Activated T-cell treated with anti-CD3 and anti-CD28 coated beads for 48 hours (primary cell): ENCODE data around the gene DNER.

Source experiments
- DNase-seq: peaks from one replicate; pipeline ENCODE4 v3.0.0-alpha.2; 2020; ENCODE audit warnings: low read depth

DNER gene

DNA sequence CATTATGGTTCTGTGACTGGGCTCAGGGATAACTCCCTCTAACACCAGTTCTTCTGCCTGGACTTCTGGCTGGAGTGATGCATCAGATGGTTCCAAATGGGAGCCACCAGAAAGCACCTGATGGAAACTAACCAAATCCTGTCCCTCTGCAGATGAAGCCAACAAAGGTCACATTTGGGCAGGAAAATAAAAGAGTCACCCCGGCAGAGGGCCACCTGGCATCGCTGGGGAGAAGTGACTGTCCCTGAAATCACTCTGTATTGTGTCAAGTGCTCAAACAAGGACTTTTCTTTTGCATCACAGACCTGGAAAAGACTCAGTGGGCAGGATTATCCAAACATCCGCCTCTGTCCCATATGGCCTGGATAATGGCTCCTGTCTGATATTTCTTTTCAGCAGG, 47.5 kb downstream of the DNER start:
- DNase-seq, result no peak

GRCh38 chr2:229665158-229665557, 49.2 kb downstream of the DNER start:
- no peak for DNase-seq

DNA sequence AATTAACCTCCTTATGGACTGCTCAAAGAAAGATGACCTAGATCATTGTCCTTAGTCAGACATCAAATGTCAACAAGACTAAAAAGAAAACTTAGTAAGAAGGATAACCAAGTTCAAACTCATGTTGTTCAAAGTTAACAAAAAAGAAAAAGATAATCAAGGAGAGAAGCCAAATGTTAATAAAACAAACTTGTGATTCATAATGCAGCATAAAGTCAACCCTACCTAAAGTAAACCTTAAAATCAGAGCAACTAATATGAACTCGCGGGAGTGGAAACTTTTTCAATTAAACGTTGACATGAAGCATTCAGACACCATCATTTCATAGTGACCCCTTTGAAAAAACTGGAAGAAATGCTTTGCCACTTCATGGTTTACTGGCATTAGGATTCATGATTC, 52.9 kb downstream of the DNER start:
- no peak for DNase-seq

DNA sequence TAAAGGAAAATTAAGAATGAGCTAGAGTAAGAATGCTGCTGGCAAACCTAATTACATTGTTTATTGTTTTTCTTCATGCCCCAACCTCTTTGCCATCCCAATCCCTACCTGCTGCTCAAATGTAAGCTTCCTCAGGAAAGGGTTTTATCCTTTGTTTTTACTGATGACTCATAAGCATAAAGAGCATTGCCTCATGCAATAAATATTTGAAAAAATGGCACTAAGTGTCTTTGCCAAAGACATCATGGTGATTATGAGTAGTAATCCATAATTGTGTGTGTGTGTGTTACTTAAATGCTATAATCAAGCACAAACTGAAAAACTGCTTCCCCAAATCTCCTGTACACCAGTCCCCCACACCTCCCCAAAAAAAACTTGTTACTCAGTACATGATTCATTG, 53.4 kb downstream of the DNER start:
- no peak for DNase-seq

DNA sequence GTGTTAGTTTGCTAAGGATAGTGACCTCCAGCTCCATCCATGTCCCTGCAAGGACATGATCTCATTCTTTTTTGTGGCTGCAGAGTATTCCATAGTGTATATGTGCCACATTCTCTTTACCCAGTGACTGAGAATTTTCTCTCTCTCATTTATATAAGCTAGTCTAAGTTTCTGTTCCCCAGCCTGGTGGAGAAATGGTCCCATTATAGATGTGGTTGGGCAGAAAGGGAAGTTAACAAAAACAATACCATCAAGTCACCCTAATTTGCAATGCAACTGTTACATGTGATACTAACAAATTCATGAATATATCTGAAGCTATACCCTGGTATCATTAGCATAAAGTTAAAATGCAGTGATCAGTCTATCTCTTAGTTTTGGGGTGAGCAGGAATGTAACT, 54.0 kb downstream of the DNER start:
- no peak for DNase-seq

GRCh38 chr2:229658004-229658403, 56.4 kb downstream of the DNER start:
- DNase-seq, result no peak

GRCh38 chr2:229654437-229654836, 59.9 kb downstream of the DNER start:
- DNase-seq, result no peak

DNA sequence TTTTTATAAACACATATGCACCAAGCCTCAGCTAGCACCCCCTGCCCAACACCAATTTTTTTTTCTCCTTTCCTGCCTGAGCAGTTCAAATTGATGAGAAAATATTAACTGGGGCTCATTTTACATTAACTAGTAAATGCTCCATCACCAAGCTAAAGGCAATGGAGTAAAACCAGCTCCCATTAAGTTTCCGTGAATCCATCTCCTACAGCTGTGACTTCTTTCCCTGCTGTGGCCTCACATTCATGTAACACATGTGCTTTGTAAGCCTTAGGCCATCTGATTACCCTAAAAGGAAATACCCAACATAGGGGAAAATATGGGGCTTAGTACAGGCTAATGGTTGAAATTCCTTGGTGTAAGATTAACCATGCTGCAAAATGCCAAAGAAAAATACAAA, 60.8 kb downstream of the DNER start:
- DNase-seq, result no peak

- DNase-seq, result no peak
Measured at GRCh38 chr2:229652796-229653195, 61.6 kb downstream of the DNER start.

- no peak for DNase-seq
Measured at GRCh38 chr2:229650901-229651300, 63.5 kb downstream of the DNER start.

DNA sequence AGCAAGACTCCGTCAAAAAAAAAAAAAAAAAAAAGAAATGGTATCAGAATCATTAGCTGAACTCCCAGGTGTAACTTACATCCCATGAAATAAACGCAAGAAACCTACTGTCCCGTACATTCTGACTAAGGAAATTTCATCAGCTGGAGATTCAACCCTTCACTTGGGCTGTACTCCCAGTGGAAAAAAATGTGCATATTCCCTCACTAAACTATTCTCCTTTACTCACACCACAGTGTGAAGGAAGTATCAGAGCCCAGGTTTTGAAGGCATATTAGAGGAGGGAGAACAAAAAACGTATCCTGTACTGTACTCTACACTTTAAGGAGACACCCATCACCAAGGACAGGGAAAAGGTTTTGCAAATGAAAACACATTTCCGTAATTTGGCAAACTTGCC, 64.3 kb downstream of the DNER start:
- DNase-seq, result no peak

DNA sequence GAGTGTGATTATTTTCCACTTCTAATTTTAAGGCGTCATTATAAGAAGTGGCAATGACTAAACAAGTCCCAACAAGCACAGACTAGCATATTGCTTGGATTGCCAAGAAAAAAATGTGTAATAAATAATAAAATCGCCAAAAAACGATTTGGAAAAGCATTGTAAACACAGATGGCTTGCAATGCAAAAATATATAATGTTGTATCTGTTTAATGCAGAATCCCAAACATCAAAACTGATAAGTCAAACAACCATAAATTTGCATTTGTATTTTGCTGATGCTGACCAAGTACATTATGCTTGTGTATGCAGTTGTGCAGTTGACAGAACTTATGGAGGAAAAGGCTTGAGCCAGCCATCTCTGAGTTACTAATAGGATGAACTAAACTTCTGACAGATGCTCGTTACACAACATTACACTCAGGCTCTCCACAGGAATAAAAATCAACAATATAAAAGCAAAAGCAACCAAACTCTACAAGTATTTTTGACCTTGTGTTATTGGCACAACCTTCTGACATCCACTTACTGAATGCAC, 68.1 kb downstream of the DNER start:
- DNase-seq, result no peak

GRCh38 chr2:229642371-229642770, 72.0 kb downstream of the DNER start:
- DNase-seq, result no peak

- DNase-seq, result no peak
Measured at GRCh38 chr2:229641676-229642075, 72.7 kb downstream of the DNER start.

DNA sequence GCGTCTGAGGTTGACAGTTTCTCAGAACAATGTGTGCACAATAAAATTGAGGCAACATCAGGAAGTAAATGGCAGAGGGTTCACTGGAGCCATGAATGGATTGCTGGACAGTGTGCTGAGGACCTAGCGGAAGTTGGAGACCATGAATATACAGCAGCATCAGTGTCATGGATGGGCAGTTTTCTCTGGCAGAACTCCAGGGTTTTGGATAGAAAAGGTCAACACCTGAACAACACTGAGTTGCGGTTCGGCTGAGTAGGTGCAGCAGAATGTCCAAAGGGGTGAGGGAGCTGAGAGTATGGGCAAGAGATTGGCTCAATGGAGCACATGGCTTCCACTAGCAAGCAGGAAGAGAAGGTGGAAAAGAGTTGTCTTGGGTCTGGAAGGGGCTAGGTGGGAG, 73.7 kb downstream of the DNER start:
- DNase-seq, result no peak

- no peak for DNase-seq
Measured at GRCh38 chr2:229636571-229636970, 77.8 kb downstream of the DNER start.

DNA sequence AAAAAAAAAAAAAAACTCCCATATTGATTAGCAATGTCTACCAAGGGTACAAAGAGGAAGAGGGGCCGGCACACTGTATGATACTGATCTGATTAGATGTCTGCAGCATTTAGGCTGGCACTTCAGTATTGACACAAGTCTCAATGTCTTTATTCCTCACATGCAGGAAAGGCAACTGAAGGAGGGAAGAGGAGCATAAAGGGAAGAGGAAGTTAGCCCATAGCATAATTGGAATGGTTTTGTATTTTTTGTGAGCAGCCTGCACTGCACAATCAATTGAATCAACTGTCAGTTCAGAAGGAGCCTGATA, 79.0 kb downstream of the DNER start:
- DNase-seq, result no peak

DNA sequence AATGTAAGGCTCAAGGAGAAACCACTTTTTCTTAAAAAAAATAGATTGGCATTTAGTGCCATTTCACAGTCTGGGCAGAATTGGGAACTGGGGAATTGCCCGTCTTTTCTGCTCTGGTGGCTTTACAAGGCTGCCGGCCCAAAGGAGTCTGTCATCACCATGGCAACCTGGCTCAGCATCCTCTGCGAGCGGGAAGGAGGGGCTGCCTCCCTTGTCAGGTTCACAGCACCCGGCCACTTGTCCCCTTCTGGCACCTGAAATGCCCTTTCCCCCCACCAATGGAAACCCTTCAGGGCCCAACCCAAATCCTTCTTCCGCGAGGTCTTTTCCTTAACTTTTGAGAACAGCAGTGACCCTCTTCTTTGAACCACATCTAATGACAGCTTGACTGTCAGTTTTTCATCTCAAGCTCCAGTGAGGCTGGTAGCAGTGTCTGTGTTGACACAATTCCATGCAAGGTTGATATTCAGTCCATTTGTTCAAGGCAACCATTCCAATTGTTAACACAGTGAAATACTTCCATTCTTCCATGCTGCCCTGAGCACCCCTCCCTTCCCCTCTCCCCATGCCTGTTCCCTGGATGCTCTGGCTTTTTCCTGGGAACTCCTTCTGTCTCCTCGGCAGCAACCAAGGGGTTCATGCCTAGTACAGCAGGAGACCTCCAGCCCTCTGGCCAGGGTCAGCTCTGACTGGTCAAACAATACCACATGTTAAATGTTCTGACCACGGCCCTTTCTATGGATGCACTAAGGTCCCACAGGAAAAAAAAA, 79.6 kb downstream of the DNER start:
- no peak for DNase-seq

DNA sequence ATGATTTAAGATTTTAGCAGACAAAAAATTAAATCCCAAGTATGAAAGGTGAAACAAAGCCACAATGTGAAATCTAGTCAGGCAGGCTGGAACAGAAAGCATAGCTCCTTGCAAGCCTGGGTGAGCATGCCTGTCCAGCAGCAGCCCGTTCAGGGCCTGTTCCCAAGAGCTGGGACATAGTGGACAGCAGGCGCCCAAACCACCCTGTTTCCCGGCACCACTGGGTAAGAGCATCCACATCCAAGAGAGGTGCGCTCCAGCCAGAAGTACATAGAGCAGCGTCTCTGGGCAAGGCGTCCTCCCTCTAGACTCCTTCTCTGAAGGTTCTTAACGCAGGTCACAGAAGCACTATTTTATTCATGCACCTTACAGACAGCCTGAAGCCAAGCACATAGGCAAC, 80.8 kb downstream of the DNER start:
- no peak for DNase-seq

- DNase-seq, result no peak
Measured at GRCh38 chr2:229629039-229629438, 85.3 kb downstream of the DNER start.

DNA sequence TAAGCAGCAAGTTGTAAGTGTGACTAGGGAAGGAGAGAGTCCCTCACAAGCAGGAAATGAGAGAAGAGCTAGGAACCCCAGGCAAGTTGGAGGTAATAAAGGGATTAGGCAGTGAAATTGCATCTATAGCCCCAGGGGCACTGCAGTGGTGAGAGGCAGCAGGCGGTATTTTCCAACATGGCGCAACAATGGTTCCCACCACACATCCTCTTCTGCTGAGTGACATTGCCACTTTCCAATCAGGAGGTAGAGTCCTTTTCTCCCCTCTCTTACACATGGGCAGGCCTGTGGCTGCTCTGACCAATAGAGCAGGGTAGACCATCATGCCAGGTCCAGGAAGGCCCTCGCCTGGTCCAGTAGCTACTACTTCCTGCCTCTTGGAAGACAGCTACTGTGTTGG, 86.6 kb downstream of the DNER start:
- DNase-seq, result no peak

- DNase-seq, result no peak
Measured at GRCh38 chr2:229622495-229623355, 91.6 kb downstream of the DNER start.

GRCh38 chr2:229620759-229621158, 93.6 kb downstream of the DNER start:
- DNase-seq, result no peak
